PFSK-1 (cell line): ENCODE results near the gene FAM83G.

Experiments
- FOXP2 ChIP-seq: optimal IDR thresholded peaks from 2 replicates; pipeline ENCODE3; 2011; ENCODE audit warnings: borderline replicate concordance, control low read depth, inconsistent platforms; ENCODE audit not compliant: insufficient read depth; ENCODE audit errors: extremely low read length, extremely low read depth
- POLR2AphosphoS5 ChIP-seq: IDR thresholded peaks from 2 replicates; pipeline ENCODE4 v1.6.1; 2012; ENCODE audit warnings: low read depth, mild to moderate bottlenecking, control low read depth, low read length, moderate library complexity
- SIN3A ChIP-seq: IDR thresholded peaks from 2 replicates; pipeline ENCODE4 v1.6.1; 2012; ENCODE audit warnings: mild to moderate bottlenecking, low read length, moderate library complexity, borderline replicate concordance; ENCODE audit not compliant: insufficient read depth
- TAF1 ChIP-seq: IDR thresholded peaks from 2 replicates; pipeline ENCODE4 v1.6.1; 2012; ENCODE audit warnings: low read length, control low read depth, borderline replicate concordance; ENCODE audit not compliant: insufficient read depth
- TF ChIP-seq, protein P1 (sequence below), 2 experiments: IDR thresholded peaks; 2 replicates each; pipeline versions ENCODE4 v1.6.1 to v1.8.0; 2011 to 2012; ENCODE audit warnings: low read depth in 2 of 2, low read length in 2 of 2, control low read depth in 1 of 2, inconsistent platforms in 1 of 2, mild to moderate bottlenecking in 1 of 2, moderate library complexity in 1 of 2; ENCODE audit not compliant: insufficient read depth in 1 of 2

The FAM83G gene

DNA sequence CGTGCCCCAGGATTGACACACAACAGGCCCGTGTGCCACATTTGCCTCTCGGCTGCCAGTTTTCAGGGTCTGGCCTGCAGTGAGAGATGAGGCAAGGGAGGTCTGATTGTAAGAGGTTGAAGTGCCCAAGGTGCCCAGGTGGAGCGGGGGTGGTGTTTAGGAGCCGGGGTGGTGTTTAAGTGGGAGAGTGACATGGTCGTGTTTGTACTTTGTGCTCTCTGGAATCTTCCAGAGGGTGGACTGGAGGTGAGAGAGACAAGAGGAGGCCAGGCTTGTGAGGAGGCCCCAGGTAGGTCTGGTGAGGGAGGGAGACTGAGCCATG lies 42.1 kb downstream of the FAM83G start:
- TF ChIP-seq POLR2AphosphoS5: no peak
- no peak for TF ChIP-seq TAF1
- TF ChIP-seq, protein P1, sequence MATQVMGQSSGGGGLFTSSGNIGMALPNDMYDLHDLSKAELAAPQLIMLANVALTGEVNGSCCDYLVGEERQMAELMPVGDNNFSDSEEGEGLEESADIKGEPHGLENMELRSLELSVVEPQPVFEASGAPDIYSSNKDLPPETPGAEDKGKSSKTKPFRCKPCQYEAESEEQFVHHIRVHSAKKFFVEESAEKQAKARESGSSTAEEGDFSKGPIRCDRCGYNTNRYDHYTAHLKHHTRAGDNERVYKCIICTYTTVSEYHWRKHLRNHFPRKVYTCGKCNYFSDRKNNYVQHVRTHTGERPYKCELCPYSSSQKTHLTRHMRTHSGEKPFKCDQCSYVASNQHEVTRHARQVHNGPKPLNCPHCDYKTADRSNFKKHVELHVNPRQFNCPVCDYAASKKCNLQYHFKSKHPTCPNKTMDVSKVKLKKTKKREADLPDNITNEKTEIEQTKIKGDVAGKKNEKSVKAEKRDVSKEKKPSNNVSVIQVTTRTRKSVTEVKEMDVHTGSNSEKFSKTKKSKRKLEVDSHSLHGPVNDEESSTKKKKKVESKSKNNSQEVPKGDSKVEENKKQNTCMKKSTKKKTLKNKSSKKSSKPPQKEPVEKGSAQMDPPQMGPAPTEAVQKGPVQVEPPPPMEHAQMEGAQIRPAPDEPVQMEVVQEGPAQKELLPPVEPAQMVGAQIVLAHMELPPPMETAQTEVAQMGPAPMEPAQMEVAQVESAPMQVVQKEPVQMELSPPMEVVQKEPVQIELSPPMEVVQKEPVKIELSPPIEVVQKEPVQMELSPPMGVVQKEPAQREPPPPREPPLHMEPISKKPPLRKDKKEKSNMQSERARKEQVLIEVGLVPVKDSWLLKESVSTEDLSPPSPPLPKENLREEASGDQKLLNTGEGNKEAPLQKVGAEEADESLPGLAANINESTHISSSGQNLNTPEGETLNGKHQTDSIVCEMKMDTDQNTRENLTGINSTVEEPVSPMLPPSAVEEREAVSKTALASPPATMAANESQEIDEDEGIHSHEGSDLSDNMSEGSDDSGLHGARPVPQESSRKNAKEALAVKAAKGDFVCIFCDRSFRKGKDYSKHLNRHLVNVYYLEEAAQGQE (IDR thresholded peaks at IDR 0.05; ENCODE audit: insufficient read depth in 1 of 2, low read depth in 2 of 2, low read length in 2 of 2): no peak

DNA sequence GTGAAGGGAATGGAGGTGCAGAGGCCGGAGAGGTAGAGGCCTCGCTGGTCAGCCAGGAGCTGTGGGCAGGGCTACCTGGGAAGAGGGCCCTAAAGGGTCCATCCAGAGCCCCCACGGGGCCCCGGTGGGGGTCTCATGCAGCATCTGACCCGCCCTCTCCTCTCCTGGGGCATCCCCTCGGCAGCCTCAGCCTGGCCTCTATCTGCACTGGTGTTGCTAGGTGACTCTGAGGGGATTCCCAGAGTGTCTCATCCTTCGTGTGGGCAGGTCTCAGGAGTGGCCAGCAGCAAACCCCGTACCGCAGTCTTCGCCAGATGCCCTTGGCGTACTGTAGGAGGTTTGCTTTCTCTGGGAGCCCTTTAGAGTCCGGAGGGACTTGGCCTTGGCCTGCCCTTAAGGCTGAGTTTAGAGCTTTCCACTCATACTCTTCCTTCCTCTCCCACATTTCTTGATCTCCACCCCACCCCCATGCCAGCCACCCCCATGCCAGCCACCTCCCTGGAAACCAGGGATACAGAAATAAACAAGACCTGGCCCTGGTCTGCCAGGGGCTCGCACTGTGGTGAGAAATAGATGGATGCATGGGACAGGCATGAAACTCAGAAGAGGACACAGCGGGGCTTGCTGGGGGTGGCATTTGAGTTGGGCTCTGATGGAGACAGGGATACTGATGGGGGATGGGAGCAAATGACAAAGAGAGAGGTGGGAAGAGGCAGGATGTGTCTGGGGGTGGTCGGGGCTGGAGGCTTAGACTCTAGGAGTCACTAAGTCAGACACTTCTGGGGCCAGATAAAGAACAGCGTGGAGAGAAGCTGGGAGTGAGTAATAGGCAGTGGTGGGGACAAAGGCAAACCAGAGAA lies 42.7 kb downstream of the FAM83G start:
- TF ChIP-seq, protein P1 (IDR thresholded peaks at IDR 0.05; ENCODE audit: insufficient read depth in 1 of 2, low read depth in 2 of 2, low read length in 2 of 2): no peak
- no peak for TF ChIP-seq TAF1
- TF ChIP-seq POLR2AphosphoS5: no peak
- TF ChIP-seq SIN3A: no peak
- TF ChIP-seq FOXP2: no peak

DNA sequence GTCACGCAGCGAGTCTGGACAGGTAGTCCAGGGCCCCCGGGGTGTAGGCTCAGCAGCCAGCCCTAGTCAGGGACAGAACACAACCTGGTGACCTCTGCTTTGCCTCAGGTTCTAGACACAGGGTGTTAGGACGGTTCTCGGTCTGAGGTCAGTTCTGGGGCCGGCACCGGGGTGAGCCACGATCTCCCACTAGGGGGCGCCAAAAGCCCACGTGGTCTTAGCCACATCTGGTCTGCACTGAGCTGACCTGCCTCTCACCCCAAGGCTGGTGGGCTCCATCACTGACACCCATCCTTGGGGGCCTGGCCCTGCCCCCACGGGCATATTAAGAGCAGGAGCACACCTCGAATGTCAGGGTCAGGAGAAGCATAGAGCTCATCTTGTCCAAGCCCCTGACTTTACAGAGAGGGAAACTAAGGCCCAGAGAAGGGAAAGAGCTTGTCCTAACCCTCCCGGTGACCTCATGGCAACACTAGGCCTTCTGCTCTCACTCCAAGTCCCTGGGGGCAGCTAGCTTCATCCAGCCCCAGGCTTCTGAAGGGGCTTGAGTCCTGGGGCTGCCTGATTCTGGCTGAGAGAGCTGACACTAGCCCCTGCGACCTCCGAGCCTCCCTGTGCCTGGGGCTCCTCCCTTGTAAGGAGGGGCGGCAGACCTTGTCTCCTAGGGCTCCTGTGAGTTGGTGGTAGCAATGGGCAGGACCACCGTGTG lies 43.6 kb downstream of the FAM83G start:
- TF ChIP-seq SIN3A (no peak), FOXP2 (peak; percentile 76)

DNA sequence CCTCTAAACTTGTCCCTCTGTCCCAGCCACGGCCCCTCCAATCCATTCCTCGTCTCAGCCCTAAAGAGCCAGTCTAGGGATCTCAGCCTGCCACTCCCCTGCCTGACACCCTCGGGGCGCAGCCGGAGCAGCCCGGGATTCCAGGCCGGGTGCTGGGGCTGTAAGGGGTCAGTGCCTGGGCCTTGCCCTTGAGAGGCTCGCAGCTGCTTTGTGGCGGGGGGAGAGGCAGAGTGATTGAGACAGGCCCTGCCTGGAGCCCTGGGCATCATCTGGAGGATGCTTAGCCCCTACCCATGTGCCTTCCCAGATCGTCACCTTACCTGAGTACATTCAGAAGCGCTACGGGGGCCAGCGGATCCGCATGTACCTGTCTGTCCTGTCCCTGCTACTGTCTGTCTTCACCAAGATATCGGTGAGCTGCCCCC lies 44.3 kb downstream of the FAM83G start:
- no peak for TF ChIP-seq SIN3A
- no peak for TF ChIP-seq POLR2AphosphoS5
- TF ChIP-seq, protein P1 (IDR thresholded peaks at IDR 0.05; ENCODE audit: insufficient read depth in 1 of 2, low read depth in 2 of 2, low read length in 2 of 2): no peak
- TF ChIP-seq FOXP2: no peak
- TF ChIP-seq TAF1: no peak

DNA sequence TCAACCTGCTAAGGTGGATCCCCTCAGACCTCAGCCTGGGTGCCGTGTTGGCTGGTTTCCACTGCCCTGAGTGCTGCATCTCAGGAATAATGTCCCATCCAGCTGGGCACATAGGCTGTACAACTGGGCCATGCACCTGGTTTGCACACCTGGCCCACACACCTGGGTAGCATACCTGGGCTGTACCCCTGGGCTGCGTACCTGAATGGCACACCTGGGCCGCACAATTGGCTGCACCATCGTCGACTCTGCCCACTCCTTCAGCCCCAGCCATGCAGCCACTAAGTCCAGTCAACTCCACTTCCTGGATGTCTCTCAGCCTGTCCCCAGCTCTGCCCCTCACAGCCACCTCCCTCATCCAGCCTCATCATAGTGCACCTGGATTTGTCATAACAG lies 44.7 kb downstream of the FAM83G start:
- TF ChIP-seq POLR2AphosphoS5 (no peak), TAF1 (no peak), FOXP2 (no peak)
- TF ChIP-seq, protein P1 (IDR thresholded peaks at IDR 0.05; ENCODE audit: insufficient read depth in 1 of 2, low read depth in 2 of 2, low read length in 2 of 2): no peak
